Nephron (organoid): Measurements from ENCODE around the gene RBM14.
A peak's percentile ranks its signal among the peaks of the same experiment; 100 is the strongest.
"Not testable (repeated sequence)": the region's sequence is repeated elsewhere in the genome, so short reads cannot be mapped to it uniquely, and the experiment has no call there.

ENCODE experiments used
- H3K27ac Mint-ChIP-seq, 3 experiments: 2 replicates each; pipeline ENCODE4 v1.8.0; 2020; ENCODE audit warnings: mixed read lengths in 3 of 3, mild to moderate bottlenecking in 2 of 3, moderate library complexity in 1 of 3
- H3K27me3 Mint-ChIP-seq: 2 replicates; pipeline ENCODE4 v1.8.0; 2021; ENCODE audit warnings: low read depth, mild to moderate bottlenecking, moderate library complexity, mixed read lengths
- H3K36me3 Mint-ChIP-seq: 2 replicates; pipeline ENCODE4 v1.8.0; 2020; ENCODE audit warnings: low read depth, mixed read lengths
- H3K4me1 Mint-ChIP-seq: 2 replicates; pipeline ENCODE4 v1.8.0; 2020; ENCODE audit warnings: mixed read lengths
- H3K4me3 Mint-ChIP-seq, 3 experiments: 2 replicates each; pipeline ENCODE4 v1.8.0; 2020; ENCODE audit warnings: mild to moderate bottlenecking in 3 of 3, mixed read lengths in 3 of 3, moderate library complexity in 2 of 3
- H3K9me3 Mint-ChIP-seq: 2 replicates; pipeline ENCODE4 v1.8.0; 2020; ENCODE audit warnings: mixed read lengths
- CTCF ChIP-seq, 3 experiments: fragments of 200-600 bp; sonication (generic); IDR thresholded peaks; one replicate each; pipeline ENCODE4 v1.5.0; 2021; ENCODE audit warnings: antibody characterized with exemption in 3 of 3; ENCODE audit not compliant: unreplicated experiment in 3 of 3

RBM14 gene

DNA sequence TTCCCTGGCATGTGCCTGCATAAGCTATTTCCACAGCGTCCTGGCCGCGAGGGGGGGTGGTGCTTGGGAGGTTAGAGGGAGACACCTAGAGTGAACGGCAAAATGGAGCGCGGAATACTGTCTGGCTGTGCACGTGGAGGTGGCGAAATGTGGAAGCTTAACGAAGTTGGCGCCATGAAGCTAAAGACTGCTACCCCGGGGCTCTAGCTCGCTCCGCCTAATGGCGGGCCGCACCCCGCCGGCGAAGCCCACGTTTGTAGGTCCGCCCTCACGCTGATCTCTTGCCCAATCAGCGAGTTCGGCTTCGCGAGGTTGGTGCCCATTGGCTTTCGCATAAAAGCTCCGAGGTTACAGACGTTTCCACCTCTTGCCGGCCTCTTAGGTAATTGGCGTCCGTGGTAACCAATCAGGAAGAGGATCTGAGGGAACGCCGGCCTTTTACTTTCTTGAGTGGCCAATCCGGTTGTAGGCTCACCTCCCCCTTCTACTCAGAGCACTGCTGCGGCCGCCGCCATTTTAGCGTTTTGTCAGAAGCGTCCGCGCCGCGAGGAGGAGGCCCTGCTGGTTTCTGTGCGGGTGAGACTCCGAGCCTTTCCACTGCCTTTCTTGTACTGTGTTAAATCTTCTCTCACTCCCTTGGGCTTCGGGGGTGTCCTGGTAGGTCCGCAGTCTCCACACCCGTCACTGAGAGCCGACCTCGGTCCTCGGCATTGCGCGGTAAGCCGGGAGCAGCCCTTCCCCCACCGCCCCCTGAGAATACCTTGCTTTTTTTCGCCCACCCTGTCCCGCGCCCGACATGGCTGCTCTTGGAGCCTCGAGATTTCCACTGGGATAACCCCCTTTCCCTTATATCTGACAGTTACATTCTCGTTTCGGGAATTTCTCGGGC lies 22.0 kb downstream of the RBM14 start, which contains the start of gene RBM4:
TSS of gene RBM4 (plus strand) at position 527 of the 889 bp plus-strand sequence. CDS start 1,009 bp downstream, outside the sequence.
- no peak for TF ChIP-seq CTCF (IDR thresholded peaks at IDR 0.05; ENCODE audit: unreplicated experiment in 3 of 3)
- H3K36me3 Mint-ChIP-seq: peaks cover 52% of the 10 kb centered on the region
- H3K4me1 Mint-ChIP-seq: peaks cover 54% of the 10 kb centered on the region
- H3K27ac Mint-ChIP-seq: peak within 1 kb of the TSS; percentile 98
- H3K9me3 Mint-ChIP-seq: no peaks in the 10 kb centered on the region
- no peaks in the 10 kb centered on the region for H3K27me3 Mint-ChIP-seq
- H3K4me3 Mint-ChIP-seq: peak within 1 kb of the TSS; percentile 95 to 98 (median 97)

- Mint-ChIP-seq H3K36me3 (peaks cover 57% of the 10 kb centered on the region), H3K4me3 (peak overlapping the region; percentile 95 to 98 (median 97)), H3K27ac (peak overlapping the region; percentile 98), H3K9me3 (no peaks in the 10 kb centered on the region), H3K4me1 (peaks cover 62% of the 10 kb centered on the region), H3K27me3 (no peaks in the 10 kb centered on the region)
- TF ChIP-seq CTCF (IDR thresholded peaks at IDR 0.05; ENCODE audit: unreplicated experiment in 3 of 3): no peak
These were observed 22.8 kb downstream of the RBM14 start for GRCh38 chr11:66639066-66639813.

GRCh38 chr11:66639814-66640340 lies 23.4 kb downstream of the RBM14 start:
- Mint-ChIP-seq H3K36me3 (peaks cover 57% of the 10 kb centered on the region), H3K4me1 (peaks cover 69% of the 10 kb centered on the region), H3K27ac (peak overlapping the region; percentile 98), H3K4me3 (peak overlapping the region; percentile 95 to 98 (median 97))
- not testable (repeated sequence) for H3K27me3 Mint-ChIP-seq, H3K9me3 Mint-ChIP-seq

- no peaks in the 10 kb centered on the region for H3K27me3 Mint-ChIP-seq
- peak overlapping the region in 1 of 3 experiments; percentile 3 for H3K27ac Mint-ChIP-seq
- peaks cover 76% of the 10 kb centered on the region for H3K36me3 Mint-ChIP-seq
- no peaks in the 10 kb centered on the region for H3K9me3 Mint-ChIP-seq
- TF ChIP-seq CTCF (IDR thresholded peaks at IDR 0.05; ENCODE audit: unreplicated experiment in 3 of 3): no peak
- peaks cover 86% of the 10 kb centered on the region for H3K4me1 Mint-ChIP-seq
- peak overlapping the region; percentile 95 to 98 (median 97) for H3K4me3 Mint-ChIP-seq
These were observed 25.4 kb downstream of the RBM14 start for GRCh38 chr11:66641834-66642233.

GRCh38 chr11:66643745-66644437 lies 27.5 kb downstream of the RBM14 start:
- H3K36me3 Mint-ChIP-seq: peaks cover 90% of the 10 kb centered on the region
- H3K27me3 Mint-ChIP-seq: no peaks in the 10 kb centered on the region
- H3K4me1 Mint-ChIP-seq: peaks cover 75% of the 10 kb centered on the region
- H3K4me3 Mint-ChIP-seq: peak overlapping the region; percentile 95 to 98 (median 97)
- no peak overlapping the region for H3K27ac Mint-ChIP-seq
- H3K9me3 Mint-ChIP-seq: no peaks in the 10 kb centered on the region
- TF ChIP-seq CTCF (IDR thresholded peaks at IDR 0.05; ENCODE audit: unreplicated experiment in 3 of 3): no peak
